NCI-H1694 treated with DMSO at 0.1 percent for 48 hours (cell line): ENCODE data around the gene NUDT17.
"Not testable (repeated sequence)": the region's sequence is repeated elsewhere in the genome, so short reads cannot be mapped to it uniquely, and the experiment has no call there.

ENCODE experiments used
- DNase-seq: peaks from one replicate; lab custom pipeline; 2025; lab: John Stamatoyannopoulos, UW

Gene NUDT17, protein sequence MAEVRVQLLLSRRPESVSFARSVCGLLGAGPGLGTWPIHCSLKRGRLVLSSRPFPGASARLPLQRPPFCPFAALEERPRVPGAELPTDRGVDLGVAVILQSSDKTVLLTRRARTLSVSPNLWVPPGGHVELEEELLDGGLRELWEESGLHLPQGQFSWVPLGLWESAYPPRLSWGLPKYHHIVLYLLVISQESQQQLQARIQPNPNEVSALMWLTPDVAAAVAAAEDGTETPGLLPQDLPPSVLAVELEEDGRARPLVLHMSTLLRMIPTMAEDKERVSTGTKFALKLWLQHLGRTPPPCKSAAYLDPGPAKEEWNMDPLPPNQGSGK

DNA sequence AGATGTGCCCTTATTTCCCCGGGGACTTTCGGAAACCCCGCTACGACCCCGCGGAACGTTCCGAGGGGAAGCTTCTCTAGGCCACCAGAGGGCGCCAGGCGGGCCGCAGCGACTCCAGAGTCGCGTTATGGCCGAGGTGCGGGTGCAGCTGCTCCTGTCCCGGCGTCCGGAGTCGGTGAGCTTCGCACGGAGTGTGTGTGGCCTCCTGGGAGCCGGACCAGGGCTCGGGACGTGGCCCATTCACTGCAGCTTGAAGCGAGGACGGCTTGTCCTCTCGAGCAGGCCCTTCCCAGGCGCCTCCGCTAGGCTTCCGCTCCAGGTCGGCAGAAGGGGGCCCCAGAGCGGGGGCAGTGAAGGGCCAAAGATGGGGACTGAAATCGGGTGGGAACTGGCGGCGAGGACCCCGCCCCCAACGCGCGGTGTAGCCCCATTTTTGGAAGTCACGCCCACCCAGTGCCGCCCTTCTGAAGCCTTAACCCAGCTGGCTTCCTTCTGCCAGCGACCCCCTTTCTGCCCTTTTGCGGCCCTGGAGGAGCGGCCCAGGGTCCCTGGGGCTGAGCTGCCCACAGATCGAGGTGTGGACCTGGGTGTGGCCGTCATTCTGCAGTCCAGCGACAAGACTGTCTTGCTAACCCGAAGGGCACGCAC lies at the start of gene NUDT17:
Gene NUDT17 (plus strand): TSS at position 117 of the 648 bp plus-strand sequence. CDS start 11 bp downstream, at position 128.
- DNase-seq: peak; percentile 78

DNA sequence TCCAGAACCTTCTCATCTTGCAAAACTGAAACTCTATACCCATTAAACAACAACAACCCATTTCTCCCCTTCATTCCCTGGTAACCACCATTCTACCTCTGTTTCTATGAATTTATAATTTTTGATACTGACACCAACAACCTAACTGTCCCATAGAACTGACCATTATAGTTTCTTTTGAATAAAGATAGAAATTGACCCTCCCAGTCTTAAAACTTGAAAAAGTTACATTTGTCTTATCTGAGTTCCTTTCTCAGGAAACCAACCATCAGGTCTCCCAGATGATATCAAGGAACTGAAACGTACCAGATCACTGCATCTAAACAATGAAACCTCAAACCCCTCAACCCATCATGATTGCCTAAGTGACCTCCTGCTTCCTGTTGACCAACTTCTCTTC lies 48.7 kb upstream of the NUDT17 start:
- DNase-seq: no peak

DNA sequence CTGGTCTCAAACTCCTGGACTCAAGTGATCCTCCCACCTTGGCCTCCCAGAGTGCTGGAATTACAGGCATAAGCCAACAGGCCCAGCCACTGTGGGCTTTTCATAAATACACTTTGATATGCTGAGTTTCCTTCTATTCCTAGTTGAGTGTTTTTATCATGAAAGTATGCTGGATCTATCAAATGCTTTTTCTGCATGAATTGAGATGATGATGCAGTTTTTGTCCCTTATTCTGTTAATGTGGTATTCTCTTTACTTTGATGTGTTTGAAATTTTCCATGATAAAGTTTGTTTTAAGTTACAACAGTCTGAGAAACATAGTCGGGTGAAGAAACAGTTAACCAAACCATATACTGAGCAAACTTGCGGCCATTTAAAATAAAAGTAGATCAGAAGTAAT lies 45.6 kb upstream of the NUDT17 start:
- DNase-seq: no peak

DNA sequence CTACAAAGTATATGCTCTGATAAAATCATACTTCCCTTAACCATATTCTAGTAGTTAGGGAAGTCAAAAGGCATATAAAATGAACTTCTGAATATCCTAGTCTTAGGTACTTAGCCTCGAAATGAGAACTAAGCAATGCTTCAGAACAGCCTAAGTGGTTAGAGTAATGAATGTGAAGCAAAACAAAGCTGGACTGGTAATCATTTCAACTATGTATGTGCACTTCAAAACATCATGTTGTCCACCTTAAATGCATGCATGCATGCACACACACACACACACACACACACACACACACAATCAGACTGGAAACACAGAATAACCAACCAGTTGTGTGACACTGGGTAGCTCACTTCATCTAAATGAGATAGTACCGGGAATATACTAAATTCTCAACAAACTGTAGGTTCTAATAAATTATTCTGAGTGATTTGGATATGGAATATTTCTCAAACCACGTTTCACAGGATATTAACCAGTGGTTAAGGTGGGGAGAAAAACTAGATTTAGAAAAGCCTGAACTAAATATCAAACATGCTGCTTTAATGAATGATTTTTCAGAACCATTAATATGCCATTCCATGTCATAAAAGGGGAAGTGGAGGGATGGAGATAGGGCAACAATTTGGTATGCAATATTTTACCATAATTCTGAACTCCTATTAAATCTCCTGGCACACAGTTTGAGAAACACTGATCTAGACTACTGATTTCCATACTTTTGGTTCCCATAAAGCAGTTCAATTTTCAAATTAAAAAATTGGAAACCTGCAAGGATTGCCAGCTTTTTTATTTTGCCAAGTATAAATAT lies 41.0 kb upstream of the NUDT17 start:
- DNase-seq: no peak

DNA sequence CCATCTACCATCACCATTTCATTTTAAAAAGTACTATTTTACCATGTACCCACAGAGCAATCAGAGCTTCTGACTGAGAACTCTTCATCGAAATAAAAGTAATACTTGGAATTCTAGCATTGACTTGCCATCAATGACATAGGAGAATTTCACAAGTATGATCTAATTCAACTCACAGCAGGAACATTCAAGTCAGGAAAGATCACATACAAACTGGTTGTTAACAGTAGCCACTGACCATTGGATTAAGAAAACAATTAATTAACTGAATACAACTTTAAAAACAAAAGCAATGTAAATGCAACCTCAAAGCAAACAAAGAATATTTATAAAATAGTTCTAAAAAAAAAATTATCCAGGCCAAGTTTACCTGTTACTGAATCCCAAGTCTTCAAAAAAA lies 40.4 kb upstream of the NUDT17 start:
- no peak for DNase-seq

DNA sequence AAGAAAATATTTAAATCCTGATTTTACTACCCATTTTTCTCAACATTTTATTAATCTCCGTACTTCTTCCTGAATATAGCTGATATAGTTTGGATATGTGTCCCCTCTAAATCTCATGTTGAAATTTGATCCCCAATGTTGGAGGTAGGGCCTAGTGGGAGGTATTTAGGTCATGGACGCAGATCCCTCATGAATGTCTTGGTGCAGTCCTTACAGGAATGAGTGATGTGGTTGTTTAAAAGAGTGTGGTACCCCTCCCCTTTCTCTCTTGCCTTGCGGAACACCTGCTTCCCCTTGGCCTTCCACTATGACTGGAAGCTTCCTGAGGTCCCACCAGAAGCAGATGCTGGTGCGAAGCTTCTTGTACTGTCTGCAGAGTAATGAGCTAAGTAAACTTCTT lies 39.0 kb upstream of the NUDT17 start:
- no peak for DNase-seq

DNA sequence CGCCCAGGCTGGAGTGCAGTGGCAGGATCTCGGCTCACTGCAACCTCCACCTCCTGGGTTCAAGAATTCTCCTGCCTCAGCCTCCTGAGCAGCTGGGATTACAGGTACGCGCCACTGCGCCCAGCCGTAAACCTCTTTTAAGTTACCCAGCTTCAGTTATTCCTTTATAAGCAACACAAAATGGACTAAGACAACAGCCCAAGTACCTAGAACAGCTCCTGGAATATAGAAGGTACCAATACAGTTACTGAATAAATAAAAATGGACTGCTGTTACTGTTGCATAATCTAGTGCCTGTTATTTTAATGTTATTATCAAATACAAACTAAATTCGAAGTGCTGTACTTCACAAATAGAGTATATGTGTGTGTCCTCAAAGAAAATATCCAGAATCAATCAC lies 38.6 kb upstream of the NUDT17 start:
- no peak for DNase-seq

DNA sequence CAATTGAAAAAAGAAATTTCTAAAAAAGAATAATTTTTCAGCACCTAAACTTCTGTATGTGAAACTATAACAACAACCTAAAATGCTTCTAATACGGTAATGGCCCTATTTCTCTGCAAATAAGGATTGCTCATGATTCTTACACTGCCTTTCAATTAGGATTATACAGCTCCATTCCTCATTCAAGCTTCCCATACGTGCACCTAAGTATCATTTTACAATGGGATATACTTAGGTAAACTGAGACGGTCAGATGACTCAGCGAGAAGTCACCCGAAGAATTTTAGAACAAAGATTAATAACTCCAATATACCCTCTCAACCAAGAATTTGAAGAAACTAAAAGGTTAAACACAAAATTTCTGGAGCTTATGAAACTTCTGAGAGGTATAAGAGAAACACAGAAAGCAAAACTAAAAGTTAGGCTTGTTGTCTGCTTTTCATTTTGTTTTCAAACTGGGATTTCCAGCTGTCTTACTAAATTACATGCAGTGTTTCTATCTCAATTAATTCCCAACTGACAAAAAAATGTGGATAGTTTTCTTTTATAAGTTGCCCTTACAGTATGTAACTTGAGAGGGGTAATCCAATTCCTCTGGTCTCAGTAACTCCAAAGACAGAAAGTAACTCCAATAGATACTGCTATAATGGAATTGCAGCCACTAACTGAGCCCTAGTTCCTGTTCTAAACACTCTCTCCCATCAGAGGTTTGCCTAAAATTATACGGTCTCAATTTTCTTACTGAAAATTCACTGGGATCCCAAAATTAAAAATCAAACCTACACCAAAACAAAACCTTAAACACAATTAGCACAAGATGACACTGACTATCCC lies 32.2 kb upstream of the NUDT17 start:
- not testable (repeated sequence) for DNase-seq

DNA sequence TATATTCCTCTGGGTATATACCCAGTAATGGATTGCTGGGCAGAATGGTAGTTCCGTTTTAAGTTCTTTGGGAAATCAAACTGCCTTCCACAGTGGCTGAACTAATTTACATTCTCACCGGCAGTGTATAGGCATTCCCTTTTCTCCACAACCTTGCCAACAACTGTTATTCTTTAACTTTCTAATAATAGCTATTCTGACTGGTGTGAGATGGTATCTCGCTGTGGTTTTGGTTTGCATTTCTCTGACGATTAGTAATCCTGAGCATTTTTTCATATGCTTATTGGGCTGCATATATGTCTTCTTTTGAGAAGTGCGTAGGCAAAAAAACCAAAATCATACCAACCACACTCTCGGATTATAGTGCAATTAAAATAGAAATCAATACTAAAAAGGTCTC lies 27.3 kb upstream of the NUDT17 start:
- not testable (repeated sequence) for DNase-seq

DNA sequence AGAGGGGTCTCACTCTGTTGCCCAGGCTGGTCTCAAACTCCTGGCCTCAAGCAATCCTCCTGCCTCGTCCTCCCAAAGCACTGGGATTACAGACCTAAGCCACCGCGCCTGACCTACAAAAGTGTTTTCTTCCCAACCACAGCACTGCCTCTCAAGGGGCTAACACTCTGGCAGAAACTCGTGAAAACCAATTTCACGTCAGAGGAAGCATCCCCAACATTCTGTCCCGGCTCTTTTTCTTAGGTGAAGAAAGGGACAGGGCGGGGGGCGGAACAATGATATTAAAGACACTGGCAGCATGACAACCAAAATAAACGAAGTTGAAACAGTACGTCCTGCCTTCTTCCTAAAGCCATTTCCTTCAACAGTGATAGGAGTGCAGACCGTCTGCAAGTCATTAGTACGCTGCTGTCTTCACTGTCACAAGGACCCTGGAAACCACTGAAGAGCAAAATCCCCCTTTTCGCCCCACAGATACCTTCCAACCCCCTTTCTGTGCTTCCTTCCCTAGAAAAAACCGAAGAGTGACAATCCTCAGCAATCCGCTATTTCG lies 22.6 kb upstream of the NUDT17 start:
- DNase-seq: not testable (repeated sequence)

DNA sequence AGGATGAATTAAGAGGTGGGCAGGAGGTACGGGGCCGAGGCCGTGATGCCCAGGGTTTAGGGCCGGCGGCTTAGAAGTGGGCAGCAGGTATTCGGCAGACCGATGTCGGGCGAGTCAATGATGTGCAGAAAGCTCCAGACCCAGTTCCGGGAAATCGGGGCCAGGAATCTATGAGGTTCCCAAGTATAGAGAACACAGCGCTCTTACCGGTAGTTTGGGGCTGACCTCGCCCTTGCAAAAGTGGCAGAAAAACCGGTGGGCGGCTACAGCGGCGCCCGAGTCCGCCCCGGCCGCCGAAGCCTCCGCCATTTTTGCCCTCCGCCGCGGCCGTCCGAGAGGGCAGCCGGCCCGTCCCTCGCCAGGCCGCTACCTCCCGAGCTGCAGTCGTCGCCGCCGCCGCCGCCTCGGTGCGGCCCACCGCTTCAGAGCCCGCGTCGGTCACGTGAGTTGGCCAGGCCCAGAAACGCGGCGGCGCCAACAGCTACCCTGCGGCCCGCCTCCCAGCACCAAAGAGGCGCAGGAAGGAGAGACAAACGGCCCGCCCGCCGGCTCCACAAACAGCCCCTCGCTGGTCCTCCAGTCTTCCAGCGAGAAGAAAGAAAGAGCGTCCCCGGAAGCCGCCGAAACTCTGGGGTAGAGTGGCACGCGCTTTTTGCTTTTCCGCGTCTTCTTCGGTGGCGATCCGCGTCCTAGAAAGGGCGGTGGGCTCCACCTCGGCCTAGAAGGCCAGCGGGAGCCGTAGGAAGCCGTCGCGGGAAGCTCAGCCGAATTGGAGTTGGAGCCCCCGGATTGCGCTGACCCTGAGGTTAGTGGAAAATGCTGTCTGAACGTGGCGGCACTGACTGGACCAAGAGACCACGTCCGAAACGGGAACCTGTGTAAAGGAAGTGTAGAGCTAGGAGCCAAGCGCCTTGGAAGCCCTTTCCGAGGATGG lies 21.6 kb upstream of the NUDT17 start, which contains the start of the genes POLR3C and RNF115:
Gene POLR3C (plus strand): TSS at position 636 of the 934 bp plus-strand sequence. CDS start 1,577 bp downstream, outside the sequence.
Gene RNF115 (minus strand): TSS at position 531 of the 934 bp plus-strand sequence. CDS start 222 bp downstream, at position 309.
- DNase-seq: peak; percentile 94

DNA sequence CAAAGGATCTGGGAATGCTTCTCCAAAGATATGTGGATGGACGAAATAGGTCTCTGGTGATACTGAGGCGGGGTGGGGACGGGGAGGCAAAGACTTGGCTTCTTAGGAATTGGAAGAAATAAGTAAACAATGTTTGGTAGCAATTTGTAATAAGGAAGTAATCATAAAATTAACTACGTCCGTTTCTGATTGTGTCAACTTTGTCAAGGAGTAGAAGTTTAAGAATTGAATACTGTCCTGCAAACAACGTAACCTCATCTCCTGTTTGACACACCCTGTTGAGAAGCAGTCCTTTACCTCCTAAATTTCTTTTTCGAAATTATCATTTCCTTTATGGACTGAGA lies 21.0 kb upstream of the NUDT17 start:
- DNase-seq: no peak

DNA sequence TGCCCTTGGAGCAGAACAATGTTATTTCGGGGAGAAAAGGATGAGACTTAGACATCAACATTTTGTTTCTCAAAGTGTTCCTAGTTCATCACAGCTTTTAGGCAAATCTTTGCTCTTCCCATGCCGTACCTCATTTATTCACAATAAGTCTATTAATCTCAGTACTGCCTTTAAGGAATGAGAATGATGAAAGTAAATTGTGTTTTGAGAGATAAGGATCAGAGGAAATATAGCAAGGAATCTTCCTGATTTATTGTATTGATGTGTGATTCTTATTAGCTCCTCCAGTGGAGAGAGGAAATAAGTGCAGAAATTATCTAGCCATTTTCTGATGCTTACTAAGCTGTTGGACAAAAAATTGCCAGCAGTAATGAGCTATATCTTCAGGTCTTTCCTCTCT lies 19.4 kb upstream of the NUDT17 start:
- no peak for DNase-seq

DNA sequence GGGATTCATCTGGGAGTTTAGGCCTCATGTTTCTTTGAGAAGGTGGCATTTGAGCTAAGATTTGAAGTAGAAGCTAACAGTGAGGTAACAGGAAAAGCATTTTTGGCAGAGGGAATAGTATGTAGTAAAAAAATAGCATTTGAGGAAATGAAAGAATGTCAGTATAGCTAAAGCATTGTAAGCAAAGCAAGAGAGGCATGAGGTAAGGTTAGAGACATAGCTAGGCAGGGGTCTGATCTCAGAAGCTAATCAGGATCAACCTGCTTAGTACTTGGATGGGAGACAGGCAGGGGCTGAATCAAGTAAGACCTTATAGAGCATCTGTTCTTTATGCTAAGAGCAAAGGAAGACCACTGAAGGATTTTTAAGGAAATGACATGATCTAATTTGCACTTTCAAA lies 17.5 kb upstream of the NUDT17 start:
- no peak for DNase-seq

DNA sequence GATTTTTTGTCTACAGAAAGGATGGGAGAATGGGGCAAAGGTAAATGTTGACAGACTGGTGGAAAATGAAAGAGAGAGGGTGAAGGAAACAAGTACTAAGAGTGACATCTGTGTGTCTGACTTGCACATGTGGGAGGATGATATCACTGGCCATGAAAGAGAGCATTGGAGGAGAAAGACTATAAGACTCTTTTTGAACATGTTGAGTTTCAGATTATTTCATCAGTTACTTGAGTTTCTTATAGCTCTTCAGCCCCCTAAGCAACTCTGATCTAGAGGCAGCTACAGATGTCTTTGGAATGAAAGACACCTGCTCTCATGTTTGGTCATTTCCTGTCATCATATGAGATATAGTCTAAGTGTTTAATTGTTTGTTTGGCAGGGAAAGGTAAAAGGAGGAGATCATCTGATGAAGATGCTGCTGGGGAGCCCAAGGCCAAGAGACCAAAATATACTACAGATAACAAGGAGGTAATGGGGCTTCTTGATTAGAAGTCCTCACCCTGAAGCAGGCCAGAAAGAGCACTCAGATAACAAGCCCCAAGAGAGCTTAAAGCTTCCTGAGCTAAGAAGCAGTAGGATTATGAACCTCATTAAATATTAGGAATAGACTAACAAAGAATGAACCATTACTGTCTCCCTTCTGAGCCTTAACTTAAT lies 16.9 kb upstream of the NUDT17 start:
- DNase-seq: no peak

DNA sequence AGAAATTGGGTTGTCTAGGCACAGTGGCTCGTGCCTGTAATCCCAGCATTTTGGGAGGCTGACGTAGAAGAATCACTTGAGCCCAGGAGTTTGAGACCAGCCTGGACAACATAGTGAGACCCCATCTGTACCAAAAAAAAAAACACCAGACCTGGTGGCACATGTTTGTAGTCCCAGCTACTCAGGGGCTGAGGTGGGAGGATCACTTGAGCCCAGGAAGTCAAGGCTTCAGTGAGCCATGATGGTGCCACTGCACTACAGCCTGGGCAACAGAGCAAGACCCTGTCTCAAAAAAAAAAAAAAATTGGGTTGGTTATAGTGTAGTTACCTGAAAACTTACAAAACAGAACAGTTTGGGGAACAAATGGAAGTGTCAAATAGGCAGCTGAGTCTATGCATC lies 14.6 kb upstream of the NUDT17 start:
- not testable (repeated sequence) for DNase-seq

DNA sequence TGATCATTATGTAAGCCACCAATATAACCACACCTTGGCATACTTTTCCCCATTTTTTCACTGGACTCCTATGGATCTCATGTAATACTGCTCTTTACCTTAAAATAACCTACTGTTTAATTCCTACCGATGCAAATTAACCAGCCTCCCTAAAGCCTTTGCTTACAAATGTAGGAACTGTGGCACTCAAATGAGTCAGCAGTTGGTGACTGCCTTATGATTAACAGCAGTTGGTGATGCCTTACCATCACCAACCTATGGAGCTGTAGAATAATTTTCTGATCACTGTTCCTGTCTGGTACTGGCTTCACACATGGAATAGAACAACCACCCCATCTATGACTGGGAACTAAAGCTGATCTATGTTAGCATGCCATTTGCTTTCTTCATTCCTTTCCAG lies 7.8 kb upstream of the NUDT17 start:
- no peak for DNase-seq

DNA sequence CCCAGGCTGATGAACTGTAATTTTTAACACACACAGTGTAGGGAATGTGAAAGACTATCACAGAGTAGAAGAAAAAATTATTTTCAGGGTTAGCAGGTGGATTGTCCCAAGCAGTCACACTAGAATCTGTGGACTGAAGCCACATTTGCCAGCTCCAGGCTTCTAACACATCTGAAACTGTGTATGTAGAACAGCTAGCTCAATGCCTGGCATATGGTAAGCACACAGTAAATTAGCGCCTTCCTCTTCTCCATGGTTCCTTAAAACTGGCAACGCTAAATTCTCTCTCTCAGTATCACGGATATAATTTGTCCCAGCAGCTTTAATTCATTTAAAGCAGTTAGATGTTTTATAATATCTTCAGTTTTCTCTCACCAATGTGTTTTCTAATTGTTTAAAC lies 2.4 kb upstream of the NUDT17 start:
- DNase-seq: no peak

DNA sequence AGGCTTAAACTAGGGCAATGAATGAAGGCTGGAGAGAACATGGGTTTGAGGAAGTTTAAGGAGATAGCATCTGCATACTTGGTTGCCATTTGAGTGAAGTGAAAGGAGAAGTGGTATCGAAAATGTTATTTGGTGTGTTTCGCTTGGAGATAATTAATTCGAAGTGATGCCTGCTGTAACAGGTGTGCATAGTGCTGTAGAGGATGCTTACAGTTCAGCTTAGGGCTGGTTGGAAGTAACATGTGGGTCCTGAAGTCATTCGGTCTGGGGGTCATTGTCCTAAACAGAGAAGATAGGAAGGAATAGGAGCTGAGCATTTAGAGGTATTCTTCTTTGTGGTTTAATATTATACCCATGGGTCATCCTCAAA lies 301 bp upstream of the NUDT17 start:
- peak; percentile 78 for DNase-seq

DNA sequence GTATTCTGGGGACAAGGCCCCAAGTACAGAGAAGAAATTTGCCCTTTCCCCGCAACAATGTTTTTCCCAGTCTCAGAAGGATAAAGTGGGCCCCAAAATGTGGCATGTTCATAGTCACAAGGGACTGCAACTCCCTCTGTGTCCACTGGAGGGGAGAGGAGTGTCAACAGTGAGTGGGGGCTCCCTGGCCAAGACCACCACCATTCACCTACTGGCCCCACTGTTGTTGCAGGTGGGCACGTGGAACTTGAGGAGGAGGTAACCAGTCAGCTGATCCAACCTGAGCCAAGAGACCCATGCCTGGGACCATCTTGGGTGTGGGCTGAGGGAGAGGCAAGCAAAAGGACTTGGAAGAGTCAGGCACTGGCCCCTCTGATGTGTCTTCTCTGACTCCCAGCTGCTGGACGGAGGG lies 777 bp downstream of the NUDT17 start:
- DNase-seq: peak; percentile 11
